Vagina (tissue), 2 donors: ENCODE measurements around the gene ZP2. TPM values are rescaled to one million over a fixed set of nuclear protein-coding genes. Genes with fewer than 3 reads are reported as not detected.
A peak's percentile ranks its signal among the peaks of the same experiment; 100 is the strongest.

Source experiments
- DNase-seq, 2 donors: peaks; one replicate each; pipeline ENCODE4 v3.0.0-alpha.2; 2017; ENCODE audit errors: extremely low spot score in 2 of 2
- H3K27ac ChIP-seq: fragments of 200-600 bp; sonication (generic); one replicate; pipeline ENCODE4 v1.5.1; 2019
- H3K27me3 ChIP-seq: fragments of 200-600 bp; sonication (generic); one replicate; pipeline ENCODE4 v1.5.1; 2019
- H3K36me3 ChIP-seq, 2 donors: fragments of 200-600 bp; sonication (generic); one replicate each; pipeline ENCODE4 v1.5.1; 2017 to 2019
- H3K4me1 ChIP-seq: fragments of 200-600 bp; sonication (generic); one replicate; pipeline ENCODE4 v1.5.1; 2019
- H3K4me3 ChIP-seq, 2 donors: fragments of 200-600 bp; sonication (generic); 1 replicate in 1 of 2; 2 replicates in 1 of 2; pipeline ENCODE4 v1.5.1; 2016 to 2019
- H3K9me3 ChIP-seq: fragments of 200-600 bp; sonication (generic); one replicate; pipeline ENCODE4 v1.5.1; 2019
- CTCF ChIP-seq, 3 experiments: fragments of 450-650 bp in 2 of 3; fragments of 200-600 bp in 1 of 3; sonication (generic) in 1 of 3; IDR thresholded peaks; one replicate each; pipeline ENCODE4 v1.5.1; 2017 to 2019; ENCODE audit warnings: antibody characterized with exemption in 3 of 3, mild to moderate bottlenecking in 2 of 3, moderate library complexity in 2 of 3
- POLR2A ChIP-seq, 2 donors: fragments of 450-650 bp; IDR thresholded peaks; one replicate each; pipeline ENCODE4 v1.6.1; 2017; ENCODE audit warnings: antibody characterized with exemption in 2 of 2, mild to moderate bottlenecking in 2 of 2, moderate library complexity in 2 of 2
- POLR2AphosphoS5 ChIP-seq, 2 donors: sonication (generic); formaldehyde crosslinking; IDR thresholded peaks; one replicate each; pipeline ENCODE4 v1.9.0; 2017; ENCODE audit warnings: antibody characterized with exemption in 2 of 2, mild to moderate bottlenecking in 2 of 2, low read depth in 1 of 2; ENCODE audit not compliant: insufficient read depth in 1 of 2
- intact Hi-C: fragments of 100-400 bp; cut with DNase I; formaldehyde crosslinking; loops from one replicate; pipeline ENCODE4 v1.15.1; 2023
- total RNA-seq: library from RNA; depleted of rRNA; stranded (reverse); fragments of >200 nt; gene quantifications from one replicate; pipeline ENCODE4 v1.2.3, GENCODE V29; 2016

The ZP2 gene
- total RNA-seq, 1 donor from 2014 or later, result not detected

- no peak within 1 kb of the TSS for H3K27ac ChIP-seq
- TF ChIP-seq POLR2A (IDR thresholded peaks at IDR 0.05), result no peak
- no peak for TF ChIP-seq POLR2AphosphoS5 (IDR thresholded peaks at IDR 0.05; ENCODE audit: insufficient read depth in 1 of 2, low read depth in 1 of 2)
- no peak for TF ChIP-seq CTCF (IDR thresholded peaks at IDR 0.05)
- no peak within 1 kb of the TSS for H3K4me3 ChIP-seq
- H3K9me3 ChIP-seq, result no peaks in the 10 kb centered on the region
- H3K4me1 ChIP-seq, result no peaks in the 10 kb centered on the region
- DNase-seq, result peak in 1 of 2 donors; percentile 6
- intact Hi-C loops, result no loop called here
- H3K36me3 ChIP-seq, result no peaks in the 10 kb centered on the region
- no peaks in the 10 kb centered on the region for H3K27me3 ChIP-seq
These were observed 22.3 kb upstream of the ZP2 start, which contains the start of gene ANKS4B for GRCh38 chr16:21233521-21234150. Gene ANKS4B, plus strand, starts transcription at chr16:21233699. Its CDS starts 39 bp downstream, at chr16:21233738.

GRCh38 chr16:21233045-21233520 lies 21.7 kb upstream of the ZP2 start:
- TF ChIP-seq CTCF (IDR thresholded peaks at IDR 0.05) (no peak), POLR2A (IDR thresholded peaks at IDR 0.05) (no peak)
- no peaks in the 10 kb centered on the region for H3K4me1 ChIP-seq
- H3K36me3 ChIP-seq, result no peaks in the 10 kb centered on the region
- no peak overlapping the region for H3K4me3 ChIP-seq
- no peak overlapping the region for H3K27ac ChIP-seq
- no peaks in the 10 kb centered on the region for H3K27me3 ChIP-seq
- DNase-seq, result no peak
- intact Hi-C loops, result no loop called here
- no peaks in the 10 kb centered on the region for H3K9me3 ChIP-seq

GRCh38 chr16:21228361-21228872 lies 17.0 kb upstream of the ZP2 start:
- Histone ChIP-seq H3K27me3 (no peaks in the 10 kb centered on the region), H3K36me3 (no peaks in the 10 kb centered on the region), H3K27ac (no peak overlapping the region), H3K9me3 (no peaks in the 10 kb centered on the region), H3K4me1 (no peaks in the 10 kb centered on the region), H3K4me3 (no peak overlapping the region)
- peak in 1 of 2 donors; percentile 22 for DNase-seq
- TF ChIP-seq CTCF (IDR thresholded peaks at IDR 0.05), result no peak
- no peak for TF ChIP-seq POLR2AphosphoS5 (IDR thresholded peaks at IDR 0.05; ENCODE audit: insufficient read depth in 1 of 2, low read depth in 1 of 2)
- TF ChIP-seq POLR2A (IDR thresholded peaks at IDR 0.05), result no peak
- intact Hi-C loops, result no loop called here

- TF ChIP-seq POLR2AphosphoS5 (IDR thresholded peaks at IDR 0.05; ENCODE audit: insufficient read depth in 1 of 2, low read depth in 1 of 2) (no peak), CTCF (IDR thresholded peaks at IDR 0.05) (no peak), POLR2A (IDR thresholded peaks at IDR 0.05) (no peak)
- H3K9me3 ChIP-seq, result no peaks in the 10 kb centered on the region
- no peaks in the 10 kb centered on the region for H3K36me3 ChIP-seq
- DNase-seq, result no peak
- H3K4me1 ChIP-seq, result no peaks in the 10 kb centered on the region
- intact Hi-C loops, result no loop called here
- no peak overlapping the region for H3K4me3 ChIP-seq
- H3K27me3 ChIP-seq, result no peaks in the 10 kb centered on the region
- no peak overlapping the region for H3K27ac ChIP-seq
These were observed 16.5 kb upstream of the ZP2 start for GRCh38 chr16:21227866-21228265.

- H3K4me1 ChIP-seq, result no peaks in the 10 kb centered on the region
- H3K27ac ChIP-seq, result no peak overlapping the region
- TF ChIP-seq POLR2AphosphoS5 (IDR thresholded peaks at IDR 0.05; ENCODE audit: insufficient read depth in 1 of 2, low read depth in 1 of 2) (no peak), POLR2A (IDR thresholded peaks at IDR 0.05) (no peak), CTCF (IDR thresholded peaks at IDR 0.05) (no peak)
- H3K9me3 ChIP-seq, result no peaks in the 10 kb centered on the region
- H3K36me3 ChIP-seq, result no peaks in the 10 kb centered on the region
- intact Hi-C loops, result no loop called here
- H3K27me3 ChIP-seq, result no peaks in the 10 kb centered on the region
- no peak for DNase-seq
- H3K4me3 ChIP-seq, result no peak overlapping the region
These were observed 15.4 kb upstream of the ZP2 start for GRCh38 chr16:21226749-21227148.
